GM12878 (cell line): ENCODE measurements around the gene SYCE1L. TPM values are rescaled to one million over a fixed set of nuclear protein-coding genes. Genes with fewer than 3 reads are reported as not detected.

Experiments
- ATAC-seq: fragments of 200-7000 bp; cut with Tn5 transposase; 3 replicates; pipeline ENCODE4 v1.9.1; 2020; ENCODE audit warnings: mild to moderate bottlenecking, moderate library complexity
- BruUV-seq: library from RNA; stranded (reverse); fragments of 400-500 nt; replicated peaks from 2 replicates; lab custom pipeline; 2021; lab: Mats Ljungman, UMichigan
- CTCF ChIA-PET: fragments of 300-600 bp; sonication (Branson Sonifier 250); formaldehyde crosslinking; extraction: SDS; loops from one replicate; lab custom pipeline; 2021; ENCODE audit warnings: inconsistent platforms; lab: Yijun Ruan, JAX
- POLR2A ChIA-PET: fragments of 350-600 bp; formaldehyde crosslinking; extraction: SDS; loops from one replicate; lab custom pipeline; 2021; ENCODE audit warnings: inconsistent platforms; lab: Charles Lee
- RAD21 ChIA-PET: fragments of 300-600 bp; sonication (Branson Sonifier 250); formaldehyde crosslinking; loops from one replicate; lab custom pipeline; 2023; ENCODE audit warnings: antibody characterized with exemption; ENCODE audit not compliant: unreplicated experiment; lab: Charles Lee
- SMC1A ChIA-PET: fragments of 300-600 bp; sonication (Branson Sonifier 250); formaldehyde crosslinking; loops from one replicate; lab custom pipeline; 2023; ENCODE audit not compliant: unreplicated experiment, uncharacterized antibody; lab: Charles Lee
- DNase-seq: peaks from one replicate; pipeline ENCODE4 v3.0.0-alpha.2; 2011; ENCODE audit warnings: low read depth, low spot score
- FAIRE-seq: peaks from 3 replicates; lab custom pipeline; 2011; peaks lifted over from hg19 to GRCh38; lab: Jason Lieb, UNC
- H2AFZ ChIP-seq: 2 replicates; pipeline ENCODE4 v1.6.0; 2011; ENCODE audit warnings: low read depth, low read length, control low read depth; ENCODE audit not compliant: control insufficient read depth
- H3K27ac ChIP-seq: 2 replicates; pipeline ENCODE4 v1.5.1; 2011; ENCODE audit warnings: control low read depth; ENCODE audit not compliant: control insufficient read depth, insufficient read depth
- H3K27me3 ChIP-seq, 2 experiments: replicated peaks in 1 of 2; 2 replicates each; pipeline versions ENCODE4 v1.6.0 to v1.6.1; 2011; ENCODE audit warnings: low read length in 1 of 2; ENCODE audit not compliant: control insufficient read depth in 2 of 2, insufficient read depth in 2 of 2
- H3K36me3 ChIP-seq, 2 experiments: 2 replicates each; pipeline ENCODE4 v1.5.1; 2011; ENCODE audit warnings: low read length in 1 of 2; ENCODE audit not compliant: control insufficient read depth in 2 of 2, insufficient read depth in 2 of 2
- H3K4me1 ChIP-seq: 2 replicates; pipeline ENCODE4 v1.6.1; 2011; ENCODE audit warnings: mild to moderate bottlenecking, low read length, moderate library complexity, mixed read lengths; ENCODE audit not compliant: control insufficient read depth, insufficient read depth
- H3K4me2 ChIP-seq: 2 replicates; pipeline ENCODE4 v1.6.0; 2011; ENCODE audit warnings: control low read depth; ENCODE audit not compliant: control insufficient read depth, insufficient read depth
- H3K4me3 ChIP-seq: fragments of 200-600 bp; sonication (generic); 2 replicates; pipeline ENCODE4 v1.5.1; 2016
- H3K79me2 ChIP-seq: 2 replicates; pipeline ENCODE4 v1.6.0; 2011; ENCODE audit warnings: low read length; ENCODE audit not compliant: control insufficient read depth, insufficient read depth
- H3K9ac ChIP-seq: 2 replicates; pipeline ENCODE4 v1.8.0; 2011; ENCODE audit warnings: low read length, control low read depth, mixed read lengths; ENCODE audit not compliant: control insufficient read depth, insufficient read depth
- H3K9me3 ChIP-seq: replicated peaks from 3 replicates; pipeline ENCODE4 v1.5.1; 2011; ENCODE audit warnings: mild to moderate bottlenecking, low read length; ENCODE audit not compliant: control insufficient read depth, insufficient read depth
- H4K20me1 ChIP-seq: 2 replicates; pipeline ENCODE4 v1.6.0; 2011; ENCODE audit not compliant: control insufficient read depth, insufficient read depth
- BCL11A ChIP-seq: IDR thresholded peaks from 2 replicates; pipeline ENCODE4 v1.6.1; 2011; ENCODE audit warnings: low read depth, low read length
- CHD2 ChIP-seq: IDR thresholded peaks from 2 replicates; pipeline ENCODE4 v1.6.1; 2011; ENCODE audit warnings: low read depth, low read length, improper control_type of control experiment, borderline replicate concordance
- IRF4 ChIP-seq: IDR thresholded peaks from 2 replicates; pipeline ENCODE4 v1.6.1; 2011; ENCODE audit warnings: low read depth, low read length
- MTA2 ChIP-seq: fragments of 450-650 bp; IDR thresholded peaks from 2 replicates; pipeline ENCODE4 v1.6.1; 2016; ENCODE audit warnings: low read depth, mild to moderate bottlenecking, moderate library complexity
- NFXL1 ChIP-seq: fragments of 450-650 bp; IDR thresholded peaks from 2 replicates; pipeline ENCODE4 v1.6.1; 2017; ENCODE audit warnings: antibody characterized with exemption, mild to moderate bottlenecking, borderline replicate concordance
- RUNX3 ChIP-seq: IDR thresholded peaks from 2 replicates; pipeline ENCODE4 v1.6.1; 2012; ENCODE audit warnings: low read length, inconsistent platforms
- SMARCA5 ChIP-seq: fragments of 450-650 bp; IDR thresholded peaks from 2 replicates; pipeline ENCODE4 v1.6.1; 2017; ENCODE audit warnings: mild to moderate bottlenecking
- SMC3 ChIP-seq: IDR thresholded peaks from 2 replicates; pipeline ENCODE4 v1.6.1; 2011; ENCODE audit warnings: low read length, improper control_type of control experiment, borderline replicate concordance
- SPI1 ChIP-seq: IDR thresholded peaks from 2 replicates; pipeline ENCODE4 v1.6.1; 2011; ENCODE audit warnings: low read depth, mild to moderate bottlenecking, low read length, moderate library complexity, borderline replicate concordance; ENCODE audit not compliant: insufficient read depth
- TBL1XR1 ChIP-seq: IDR thresholded peaks from 2 replicates; pipeline ENCODE4 v1.6.1; 2012; ENCODE audit warnings: low read depth, low read length, improper control_type of control experiment
- ZNF274 ChIP-seq: IDR thresholded peaks from one replicate; pipeline ENCODE4 v1.8.0; 2011; ENCODE audit not compliant: insufficient read length, insufficient read depth
- ZZZ3 ChIP-seq: IDR thresholded peaks from 2 replicates; pipeline ENCODE4 v1.6.1; 2011; ENCODE audit warnings: low read depth; ENCODE audit not compliant: control insufficient read depth, insufficient read length
- WGBS: methylation state at CpG from one replicate; pipeline ENCODE4 v1.1.6; 2016; ENCODE audit warnings: low lambda C conversion rate; ENCODE audit not compliant: insufficient replicate concordance, insufficient coverage; ENCODE audit errors: missing lambda C conversion rate; 5-methylcytosine and 5-hydroxymethylcytosine counted together
- in situ Hi-C: fragments of 300-500 bp; cut with MboI; formaldehyde crosslinking; loops from 9 replicates; pipeline ENCODE4 v1.14.3; 2018; ENCODE audit warnings: mixed read lengths
- intact Hi-C: fragments of 100-400 bp; cut with micrococcal nuclease; formaldehyde crosslinking; loops from one replicate; pipeline ENCODE4 v1.14.2; 2022; ENCODE audit not compliant: unreplicated experiment
- polyA plus RNA-seq, 11 experiments: library from polyadenylated mRNA; depleted of rRNA in 4 of 11; unstranded in 6 of 11; stranded (reverse) in 5 of 11; fragments of >200 nt; fragmentation: Nextera tagmentation in 4 of 11; fragmentation: Illumina TruSeq in 1 of 11; extraction: Ambion mirVana in 4 of 11; extraction: Trizol in 1 of 11; gene quantifications; 1 replicate in 1 of 11; 2 replicates in 10 of 11; pipeline versions ENCODE4 v1.2.1 to v1.2.3, GENCODE V29; 2011 to 2016; ENCODE audit warnings: inconsistent platforms in 2 of 11, missing spikeins in 2 of 11, low read depth in 1 of 11
- total RNA-seq, 4 experiments: library from RNA; depleted of rRNA in 3 of 4; stranded (reverse); fragments of >200 nt in 3 of 4; fragmentation: Illumina TruSeq in 1 of 4; extraction: Trizol in 1 of 4; gene quantifications; 2 replicates each; pipeline versions ENCODE4 v1.2.1 to v1.2.3, GENCODE V29; 2013 to 2021
- TF ChIP-seq, protein P1 (sequence below): fragments of 450-650 bp; IDR thresholded peaks from 2 replicates; pipeline ENCODE4 v1.6.1; 2017; ENCODE audit warnings: antibody characterized with exemption, mild to moderate bottlenecking, moderate library complexity

The SYCE1L gene
- total and polyA plus RNA-seq, 10 of the 15 experiments (the other 5 are each of a cell fraction or from before 2014, with no cell fraction given) = 0.35 to 4.6 (median 0.91) TPM; not detected in 5

DNA sequence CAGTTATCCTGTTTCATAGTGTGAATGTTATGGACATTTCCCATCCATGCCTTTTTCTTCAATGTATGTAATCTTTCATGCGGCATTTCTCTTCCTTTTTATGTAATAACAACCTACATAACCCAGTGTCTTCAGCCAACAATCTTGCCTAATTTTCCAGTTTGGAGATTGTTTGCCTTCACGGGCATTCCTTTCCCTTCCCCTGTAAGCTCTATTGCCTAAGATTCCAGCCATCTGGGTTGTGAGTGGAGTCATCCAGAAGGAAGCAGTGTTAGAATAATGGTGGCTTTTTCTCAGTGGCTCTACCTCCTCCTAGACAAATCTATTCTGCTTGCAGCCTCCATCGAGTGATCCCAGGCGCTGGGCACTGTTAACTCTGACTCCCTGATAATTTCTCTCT, 22.3 kb downstream of the SYCE1L start:
- H3K36me3 ChIP-seq = no peaks in the 10 kb centered on the region
- no TSS peak for BruUV-seq
- ChIA-PET RAD21 (interaction anchor here (1.3 kb wide), 1 partner anchor 13 kb away, joined by 5 read pairs; no protein-coding TSS in a partner anchor), CTCF (interaction anchor here (1.0 to 2.3 kb wide), 2 partner anchors 16 to 362 kb away, joined by 4 to 10 read pairs; no protein-coding TSS in a partner anchor), POLR2A (interaction anchor here (0.9 kb wide), 1 partner anchor 8 kb away, joined by 3 read pairs; no protein-coding TSS in a partner anchor), SMC1A (interaction anchor here (1.2 kb wide), 1 partner anchor 9 kb away, joined by 3 read pairs; no protein-coding TSS in a partner anchor)
- H4K20me1 ChIP-seq = no peaks in the 10 kb centered on the region
- no peaks in the 10 kb centered on the region for H3K27me3 ChIP-seq
- intact Hi-C loops = no loop called here
- TF ChIP-seq NFXL1 = no peak
- no peak for TF ChIP-seq CHD2
- TF ChIP-seq SPI1 = no peak
- no peak for TF ChIP-seq BCL11A
- TF ChIP-seq SMARCA5 = no peak
- TF ChIP-seq, protein P1, sequence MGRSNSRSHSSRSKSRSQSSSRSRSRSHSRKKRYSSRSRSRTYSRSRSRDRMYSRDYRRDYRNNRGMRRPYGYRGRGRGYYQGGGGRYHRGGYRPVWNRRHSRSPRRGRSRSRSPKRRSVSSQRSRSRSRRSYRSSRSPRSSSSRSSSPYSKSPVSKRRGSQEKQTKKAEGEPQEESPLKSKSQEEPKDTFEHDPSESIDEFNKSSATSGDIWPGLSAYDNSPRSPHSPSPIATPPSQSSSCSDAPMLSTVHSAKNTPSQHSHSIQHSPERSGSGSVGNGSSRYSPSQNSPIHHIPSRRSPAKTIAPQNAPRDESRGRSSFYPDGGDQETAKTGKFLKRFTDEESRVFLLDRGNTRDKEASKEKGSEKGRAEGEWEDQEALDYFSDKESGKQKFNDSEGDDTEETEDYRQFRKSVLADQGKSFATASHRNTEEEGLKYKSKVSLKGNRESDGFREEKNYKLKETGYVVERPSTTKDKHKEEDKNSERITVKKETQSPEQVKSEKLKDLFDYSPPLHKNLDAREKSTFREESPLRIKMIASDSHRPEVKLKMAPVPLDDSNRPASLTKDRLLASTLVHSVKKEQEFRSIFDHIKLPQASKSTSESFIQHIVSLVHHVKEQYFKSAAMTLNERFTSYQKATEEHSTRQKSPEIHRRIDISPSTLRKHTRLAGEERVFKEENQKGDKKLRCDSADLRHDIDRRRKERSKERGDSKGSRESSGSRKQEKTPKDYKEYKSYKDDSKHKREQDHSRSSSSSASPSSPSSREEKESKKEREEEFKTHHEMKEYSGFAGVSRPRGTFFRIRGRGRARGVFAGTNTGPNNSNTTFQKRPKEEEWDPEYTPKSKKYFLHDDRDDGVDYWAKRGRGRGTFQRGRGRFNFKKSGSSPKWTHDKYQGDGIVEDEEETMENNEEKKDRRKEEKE = no peak
- TF ChIP-seq ZNF274 = no peak
- TF ChIP-seq IRF4 = no peak
- no peak for TF ChIP-seq SMC3
- TF ChIP-seq RUNX3 = no peak
- no peak for TF ChIP-seq TBL1XR1
- TF ChIP-seq ZZZ3 = no peak
- no peak for TF ChIP-seq MTA2
- no peak overlapping the region for H3K4me3 ChIP-seq
- no peaks in the 10 kb centered on the region for H3K9me3 ChIP-seq
- ATAC-seq (no peak), FAIRE-seq (no peak), DNase-seq (no peak)
- H2AFZ ChIP-seq = no peak overlapping the region
- WGBS = 63% methylated on average over 4 of the region's 4 CpGs
- in situ Hi-C loops = no loop called here
- no peaks in the 10 kb centered on the region for H3K79me2 ChIP-seq
- no peak overlapping the region for H3K9ac ChIP-seq
- no peaks in the 10 kb centered on the region for H3K4me1 ChIP-seq
- no peak overlapping the region for H3K27ac ChIP-seq
- H3K4me2 ChIP-seq = no peak overlapping the region
